GM21576 (cell line): ENCODE data around the gene CEBPE.
"Not testable (repeated sequence)": the region's sequence is repeated elsewhere in the genome, so short reads cannot be mapped to it uniquely, and the experiment has no call there.

Experiments used
- ATAC-seq: cut with Tn5 transposase; IDR thresholded peaks from one replicate; pipeline ENCODE4 v1.9.1; 2021; ENCODE audit warnings: mild to moderate bottlenecking, moderate library complexity; ENCODE audit not compliant: unreplicated experiment

The CEBPE gene

GRCh38 chr14:23123419-23123818, 4.4 kb upstream of the CEBPE start:
- ATAC-seq = no peak

DNA sequence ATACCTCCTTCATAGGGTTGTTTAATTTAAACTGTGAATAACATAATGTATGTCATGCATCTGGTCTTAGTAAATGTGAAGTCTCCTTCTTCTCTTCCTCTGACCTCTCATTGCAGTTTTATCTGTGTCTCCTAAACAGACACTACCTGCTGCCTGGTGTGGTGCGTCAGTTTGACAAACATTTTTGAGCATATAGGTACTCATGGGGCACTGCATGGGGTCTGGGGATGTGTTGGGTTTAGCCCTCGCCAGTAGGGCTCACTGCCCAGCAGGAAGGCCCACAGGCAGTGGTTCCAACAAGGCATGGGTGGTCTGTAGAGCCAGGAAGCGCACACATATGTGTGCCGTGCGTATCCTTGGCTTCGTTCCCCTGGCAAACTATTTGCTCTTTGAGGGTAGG, 3.0 kb upstream of the CEBPE start:
- ATAC-seq = no peak

- peak; percentile 45 for ATAC-seq
Measured at GRCh38 chr14:23121361-23121771, 2.3 kb upstream of the CEBPE start.

- ATAC-seq = peak; percentile 71
Measured at GRCh38 chr14:23120541-23121251, 1.6 kb upstream of the CEBPE start.

GRCh38 chr14:23119363-23120327, 590 bp upstream of the CEBPE start:
- ATAC-seq = no peak

- ATAC-seq = no peak
Measured at GRCh38 chr14:23117371-23118020, 1.6 kb downstream of the CEBPE start.

DNA sequence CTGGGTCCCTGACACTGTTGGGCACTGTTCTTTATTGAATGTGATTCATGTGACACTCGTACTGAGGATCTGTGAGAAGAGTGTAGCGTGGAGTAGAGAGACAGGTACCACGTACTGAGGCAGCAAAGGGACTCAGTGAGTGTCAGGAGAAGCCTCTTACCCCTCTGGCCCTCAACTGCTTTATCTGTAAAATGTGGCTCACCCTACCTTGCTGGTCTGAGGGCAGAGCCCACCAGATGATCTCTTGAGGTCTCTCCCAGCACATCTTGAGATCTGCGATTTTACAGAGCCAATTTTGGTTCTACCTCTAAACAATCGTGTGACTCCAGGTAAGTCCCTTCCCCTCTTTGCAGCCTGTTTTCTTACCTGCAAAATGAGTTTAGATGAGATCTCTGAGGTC, 3.1 kb downstream of the CEBPE start:
- no peak for ATAC-seq

- no peak for ATAC-seq
Measured at GRCh38 chr14:23115039-23115731, 3.9 kb downstream of the CEBPE start.

DNA sequence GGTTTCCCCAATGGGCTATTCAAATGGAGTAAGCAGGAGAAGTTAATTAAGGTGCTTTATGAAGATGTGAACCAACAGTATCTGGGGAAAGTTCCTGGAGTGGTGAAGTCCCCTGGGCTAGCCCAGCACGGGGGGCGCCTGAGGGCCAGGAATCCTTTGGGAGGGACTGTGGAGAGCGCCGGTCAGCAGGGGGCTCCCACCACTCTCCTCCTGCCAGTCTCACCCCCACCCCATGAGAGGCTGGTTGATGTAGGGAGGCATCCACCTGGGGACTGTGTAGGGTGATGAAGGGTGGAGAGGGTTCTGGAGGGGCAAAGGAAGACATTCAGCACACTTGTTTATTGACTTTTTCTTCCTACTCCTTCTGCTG, 4.4 kb downstream of the CEBPE start:
- no peak for ATAC-seq

DNA sequence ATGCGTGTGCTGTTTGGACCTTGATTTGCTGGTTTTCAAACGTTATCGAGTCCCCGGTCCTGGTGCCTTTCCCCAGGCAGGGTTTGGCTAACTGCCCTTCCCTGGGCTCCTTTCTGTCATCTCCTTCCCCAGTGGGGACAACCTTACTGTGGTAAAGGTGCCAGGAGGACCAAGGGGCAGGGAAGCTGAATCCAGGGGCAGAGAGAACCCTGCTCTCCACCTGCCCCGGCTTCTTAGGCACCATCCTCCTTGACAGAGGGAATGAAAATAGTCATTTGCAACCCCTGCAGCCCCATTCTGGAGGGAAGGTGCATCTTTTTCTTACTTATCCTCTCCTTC, 5.0 kb downstream of the CEBPE start:
- no peak for ATAC-seq

DNA sequence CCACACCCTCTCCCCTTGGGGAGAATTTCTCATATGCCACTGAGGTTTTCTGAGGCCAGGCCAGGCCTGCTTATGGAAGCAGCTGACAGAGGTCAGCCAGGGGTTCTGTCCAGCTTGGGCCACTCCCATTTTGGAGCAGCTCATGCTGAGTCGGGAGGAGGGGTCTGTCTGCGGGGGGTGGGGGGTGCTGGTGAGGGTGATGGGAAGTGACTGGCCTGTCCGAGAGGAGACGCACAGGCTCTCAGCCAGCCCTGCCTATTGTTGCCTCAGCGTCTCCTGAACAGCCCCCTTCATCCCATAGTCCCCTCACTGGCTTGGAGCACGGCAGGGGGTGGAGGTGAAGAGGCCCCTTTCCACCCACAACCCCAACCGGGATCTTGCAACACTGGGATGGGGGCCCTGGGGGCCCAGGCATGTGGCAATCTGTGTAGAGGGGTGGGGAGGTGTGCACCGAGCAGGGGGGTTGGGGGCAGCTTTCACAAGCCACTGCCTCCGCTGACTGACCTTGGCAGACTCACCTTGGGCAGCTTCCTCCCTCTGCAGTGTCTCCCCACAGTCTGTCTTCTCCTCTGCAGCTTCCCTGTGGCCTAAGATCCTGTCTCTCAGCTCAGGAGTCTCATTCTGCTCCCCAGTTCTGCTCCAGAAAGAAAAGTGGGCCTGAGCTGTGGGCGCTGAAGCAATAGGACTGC, 5.5 kb downstream of the CEBPE start:
- no peak for ATAC-seq

DNA sequence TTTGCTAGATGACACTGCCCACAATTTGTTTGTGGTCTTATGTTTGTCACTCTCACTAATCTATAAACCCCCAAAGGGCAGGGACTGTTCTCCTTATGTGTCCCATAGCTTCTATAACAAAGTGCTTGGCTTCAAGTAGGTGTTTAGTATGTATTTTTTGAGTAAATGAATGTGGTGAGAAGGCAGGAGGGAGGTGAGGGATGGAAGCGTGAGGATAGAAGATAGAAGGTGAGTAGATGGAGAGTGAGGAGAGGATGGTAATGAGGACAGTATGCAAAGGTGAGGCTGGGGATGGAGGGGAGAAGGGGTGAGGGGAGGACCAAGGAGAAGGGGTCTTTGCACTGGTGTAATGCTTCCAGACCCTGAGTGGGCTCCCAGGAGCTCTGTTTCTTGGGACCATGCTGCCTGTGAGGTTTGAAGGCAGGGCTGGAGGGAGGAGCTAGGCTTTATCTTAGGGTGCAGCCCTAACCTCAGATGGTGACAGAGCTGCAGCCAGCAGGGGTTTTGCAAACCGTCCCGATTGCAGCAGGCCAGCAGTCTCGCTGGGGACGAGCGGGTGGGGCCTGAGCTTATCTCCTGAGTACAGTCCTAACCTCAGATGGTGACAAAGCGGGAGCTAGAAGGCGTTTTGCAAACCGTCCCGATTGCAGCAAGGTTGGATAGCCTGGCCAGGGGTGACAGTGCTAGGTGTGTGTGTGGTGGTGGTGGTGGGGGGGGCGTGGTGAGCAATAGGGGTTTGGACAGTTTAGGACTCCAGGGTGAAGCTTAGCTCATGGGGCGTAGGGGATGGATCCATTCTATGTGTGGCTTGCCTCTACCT, 6.5 kb downstream of the CEBPE start:
- ATAC-seq = no peak

GRCh38 chr14:23110579-23111365, 8.3 kb downstream of the CEBPE start:
- no peak for ATAC-seq

DNA sequence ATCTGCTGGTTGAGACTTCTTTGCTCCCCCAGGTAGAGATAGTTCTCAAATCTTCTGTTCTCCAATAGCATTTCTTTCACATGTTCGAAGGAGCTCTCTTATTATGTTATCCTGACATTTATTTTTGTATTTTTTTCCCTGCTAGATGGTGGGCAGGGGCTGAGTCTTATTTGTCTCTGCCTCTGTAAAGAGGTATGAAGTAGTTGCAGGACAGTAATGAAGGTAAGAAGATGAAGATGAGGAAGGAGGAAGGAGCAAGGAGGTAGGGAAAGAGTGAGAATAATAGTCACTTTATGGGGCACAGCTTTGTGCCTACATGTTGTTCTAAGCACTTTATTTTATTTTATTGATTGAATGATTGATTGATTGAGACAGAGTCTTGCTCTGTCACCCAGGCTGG, 9.3 kb downstream of the CEBPE start:
- ATAC-seq = no peak

GRCh38 chr14:23108169-23108568, 10.9 kb downstream of the CEBPE start:
- ATAC-seq = not testable (repeated sequence)

- not testable (repeated sequence) for ATAC-seq
Measured at GRCh38 chr14:23107620-23108019, 11.4 kb downstream of the CEBPE start.

GRCh38 chr14:23106747-23107045, 12.4 kb downstream of the CEBPE start:
- no peak for ATAC-seq

GRCh38 chr14:23105348-23105824, 13.7 kb downstream of the CEBPE start:
- ATAC-seq = no peak
